LNCAP (cell line): Measurements from ENCODE around the gene APPL2.

Experiments
- CTCF ChIP-seq: fragments of 450-650 bp; IDR thresholded peaks from 2 replicates; pipeline ENCODE4 v1.5.1; 2017; ENCODE audit warnings: mild to moderate bottlenecking

The APPL2 gene

GRCh38 chr12:105209091-105209490 is 26.9 kb downstream of the APPL2 start:
- TF ChIP-seq CTCF, result no peak

GRCh38 chr12:105206686-105207374 is 29.1 kb downstream of the APPL2 start:
- TF ChIP-seq CTCF, result no peak

- TF ChIP-seq CTCF, result no peak
These were observed 30.5 kb downstream of the APPL2 start for GRCh38 chr12:105205322-105206048.

- no peak for TF ChIP-seq CTCF
These were observed 31.1 kb downstream of the APPL2 start for GRCh38 chr12:105204916-105205315.

GRCh38 chr12:105204127-105204526 is 31.8 kb downstream of the APPL2 start:
- TF ChIP-seq CTCF, result no peak

- TF ChIP-seq CTCF, result no peak
These were observed 33.8 kb downstream of the APPL2 start for GRCh38 chr12:105202202-105202601.

GRCh38 chr12:105201299-105201698 is 34.7 kb downstream of the APPL2 start:
- TF ChIP-seq CTCF, result no peak
